NCI-H510A (cell line): ENCODE measurements around the gene GSN.

Experiments
- DNase-seq: peaks from one replicate; lab custom pipeline; 2025; lab: John Stamatoyannopoulos, UW

GSN gene

GRCh38 chr9:121353241-121354061 lies 85.5 kb downstream of the GSN start:
- no peak for DNase-seq

- no peak for DNase-seq
Measured at GRCh38 chr9:121354141-121354540, 86.2 kb downstream of the GSN start.

DNA sequence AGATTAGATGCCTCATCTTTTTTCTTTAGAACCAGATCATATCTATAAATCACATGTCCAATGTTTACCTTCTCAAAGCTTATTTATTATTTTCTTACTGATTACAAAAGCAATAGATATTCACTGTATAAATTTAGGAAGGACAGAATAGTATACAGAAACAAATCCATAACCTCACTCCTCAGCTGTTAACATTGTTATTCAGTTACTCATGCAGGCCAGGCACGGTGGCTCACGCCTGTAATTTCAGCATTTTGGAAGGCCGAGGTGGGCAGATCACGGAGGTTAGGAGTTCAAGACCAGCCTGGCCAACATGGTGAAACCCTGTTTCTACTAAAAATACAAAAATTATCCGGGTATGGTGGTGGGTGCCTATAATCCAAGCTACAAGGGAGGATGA lies 86.8 kb downstream of the GSN start:
- DNase-seq = no peak

DNA sequence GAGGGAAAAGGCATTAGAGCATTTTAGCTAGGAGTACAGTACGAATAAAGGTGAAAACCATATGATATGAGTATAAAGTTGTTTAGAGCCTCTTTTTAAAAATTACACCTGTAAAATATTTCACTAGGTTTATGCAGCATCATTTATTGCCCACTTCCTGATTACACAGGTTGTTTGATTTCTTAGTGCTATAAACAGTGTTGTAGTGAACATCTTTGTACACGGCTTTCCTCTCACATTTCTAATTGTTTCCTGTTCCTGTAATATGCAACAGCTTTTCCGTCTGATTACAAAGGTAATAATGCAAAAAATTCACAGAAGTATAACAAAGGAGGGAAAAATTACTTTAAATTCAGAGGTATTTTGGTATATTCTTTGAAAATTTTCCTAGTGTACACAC lies 89.0 kb downstream of the GSN start:
- no peak for DNase-seq

GRCh38 chr9:121358751-121359150 lies 90.8 kb downstream of the GSN start:
- DNase-seq = no peak

DNA sequence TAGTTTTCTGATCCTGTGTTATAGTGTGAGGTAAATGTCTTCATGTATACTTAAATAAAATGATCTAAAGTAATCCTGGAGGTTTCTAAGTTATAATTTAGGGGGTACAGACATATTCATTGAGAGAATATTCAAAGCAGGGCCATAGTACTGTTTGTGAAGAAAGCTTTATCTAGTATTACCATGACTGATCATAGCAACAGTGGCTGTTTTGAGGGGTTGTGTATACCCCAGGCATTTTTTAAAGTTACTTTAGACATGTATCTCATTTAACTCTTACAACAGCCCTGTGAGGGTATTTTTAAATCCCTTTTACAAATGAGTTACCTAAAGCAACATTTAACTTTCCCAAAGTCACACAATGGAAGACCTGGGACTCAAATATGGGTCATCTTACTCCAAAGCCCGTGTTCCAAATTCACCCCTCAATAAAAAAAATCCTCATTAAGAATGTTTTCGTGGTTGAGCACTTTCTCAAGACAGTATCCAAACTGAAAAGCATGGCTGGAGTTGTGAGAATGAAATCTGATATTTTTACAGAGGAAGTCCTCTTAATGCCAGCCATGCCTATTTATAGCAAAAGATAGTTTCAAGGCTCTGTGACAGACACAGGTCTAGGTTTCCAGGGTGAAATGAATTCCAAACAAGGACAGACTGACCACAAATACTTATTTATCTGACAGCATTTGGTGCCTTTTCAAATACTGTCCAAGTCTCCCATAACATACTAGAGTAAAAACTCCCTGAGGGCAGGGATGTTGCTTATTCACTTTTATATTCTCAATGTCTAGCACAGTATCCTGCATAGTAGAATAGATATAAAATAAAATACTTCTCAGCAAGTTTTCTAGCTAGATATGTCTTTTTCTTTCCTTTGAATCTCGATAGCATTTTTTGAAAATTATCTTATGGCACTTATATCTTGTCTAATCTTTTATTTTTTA lies 91.7 kb downstream of the GSN start:
- DNase-seq = no peak

DNA sequence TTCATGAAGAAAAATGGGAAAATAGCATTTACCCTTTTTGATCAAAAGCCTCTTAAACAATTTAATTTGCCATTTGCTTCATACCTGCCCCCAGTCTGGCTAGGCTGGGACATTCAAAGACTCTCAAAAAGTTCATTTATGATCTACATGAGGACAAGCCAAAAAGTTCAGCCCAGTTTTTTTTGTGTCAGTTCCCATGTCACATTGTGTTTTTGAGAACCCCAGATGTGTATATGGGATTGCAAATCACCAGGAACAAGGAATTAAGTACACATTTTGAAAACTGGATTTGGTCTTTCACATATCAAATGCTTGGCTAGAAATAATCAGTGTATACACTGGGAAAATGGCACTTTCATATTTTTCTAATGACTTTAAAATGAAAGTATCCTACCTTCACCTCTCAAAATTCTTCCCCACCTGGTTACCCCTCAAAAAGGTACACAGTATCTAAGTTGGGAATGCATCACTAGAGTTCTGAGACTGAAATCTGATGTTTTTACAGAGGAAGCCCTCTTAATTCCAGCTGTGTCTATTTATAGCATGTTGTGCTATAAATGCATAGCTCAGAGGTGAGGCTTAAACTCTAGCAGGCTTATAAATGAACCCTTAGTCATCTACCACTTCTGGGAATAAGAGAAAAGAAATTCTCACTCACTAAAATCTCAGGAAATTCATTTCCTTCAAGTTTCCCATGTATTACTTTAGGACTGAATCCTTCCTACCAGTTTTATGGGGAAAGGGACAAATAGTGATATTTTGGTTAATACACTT lies 92.8 kb downstream of the GSN start:
- DNase-seq = no peak

DNA sequence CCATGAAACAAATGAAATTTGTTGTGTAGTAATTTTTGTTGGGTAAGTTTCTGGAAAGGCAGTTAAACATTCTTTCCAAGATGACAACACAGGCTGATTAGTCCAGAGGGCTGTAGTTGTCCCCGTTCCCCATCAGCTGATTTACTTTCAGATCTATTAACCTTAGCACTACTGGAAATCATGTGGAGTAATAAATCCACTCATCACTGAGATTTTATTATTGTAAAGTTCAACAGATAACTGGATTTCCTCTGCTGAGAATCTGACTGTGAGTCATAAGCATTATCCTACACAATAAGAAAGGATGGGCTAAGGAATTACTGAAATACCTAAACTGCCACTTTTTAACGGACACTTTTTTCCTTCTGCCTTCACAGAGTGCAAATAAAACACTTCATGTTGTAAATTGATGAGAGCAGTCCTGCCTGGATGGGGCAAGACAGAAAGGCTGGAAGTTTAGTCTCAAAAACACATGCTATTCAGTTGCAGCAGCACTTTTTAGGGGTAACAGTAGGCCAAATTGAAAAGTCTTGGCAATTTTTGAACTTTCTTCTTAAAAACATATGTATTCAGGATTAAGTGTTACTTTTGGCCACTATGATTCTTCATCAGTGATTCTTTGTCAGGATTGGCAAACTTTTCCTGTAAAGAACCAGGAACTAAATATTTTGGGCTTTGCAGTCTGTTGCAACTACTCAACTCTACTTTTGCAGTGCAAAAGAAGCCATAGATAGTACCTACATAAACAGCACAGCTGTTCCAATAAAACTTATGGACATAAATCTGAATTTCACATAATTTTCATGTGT lies 95.1 kb downstream of the GSN start:
- DNase-seq = no peak

GRCh38 chr9:121363622-121363961 lies 95.6 kb downstream of the GSN start:
- DNase-seq = no peak

DNA sequence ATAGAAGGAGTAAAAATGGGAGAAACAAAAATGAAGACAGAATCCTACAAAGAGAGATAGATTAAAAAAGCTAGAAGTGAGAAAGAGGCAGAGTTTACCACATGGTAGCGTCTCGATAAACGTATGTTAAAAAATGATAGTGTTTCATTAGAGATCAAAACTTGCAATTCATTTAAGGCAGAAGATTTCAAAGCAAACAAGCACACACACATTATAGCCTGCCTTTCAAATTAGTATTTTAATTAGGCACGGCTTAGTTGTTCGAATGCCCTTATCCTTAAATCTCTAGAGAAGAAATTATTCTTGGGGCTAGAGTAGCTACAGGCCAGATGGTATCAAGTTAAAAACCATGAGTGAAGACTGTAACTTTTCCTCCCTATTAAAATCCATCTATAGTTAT lies 96.1 kb downstream of the GSN start:
- no peak for DNase-seq

- no peak for DNase-seq
Measured at GRCh38 chr9:121364886-121365285, 96.9 kb downstream of the GSN start.

- no peak for DNase-seq
Measured at GRCh38 chr9:121365564-121365963, 97.6 kb downstream of the GSN start.

DNA sequence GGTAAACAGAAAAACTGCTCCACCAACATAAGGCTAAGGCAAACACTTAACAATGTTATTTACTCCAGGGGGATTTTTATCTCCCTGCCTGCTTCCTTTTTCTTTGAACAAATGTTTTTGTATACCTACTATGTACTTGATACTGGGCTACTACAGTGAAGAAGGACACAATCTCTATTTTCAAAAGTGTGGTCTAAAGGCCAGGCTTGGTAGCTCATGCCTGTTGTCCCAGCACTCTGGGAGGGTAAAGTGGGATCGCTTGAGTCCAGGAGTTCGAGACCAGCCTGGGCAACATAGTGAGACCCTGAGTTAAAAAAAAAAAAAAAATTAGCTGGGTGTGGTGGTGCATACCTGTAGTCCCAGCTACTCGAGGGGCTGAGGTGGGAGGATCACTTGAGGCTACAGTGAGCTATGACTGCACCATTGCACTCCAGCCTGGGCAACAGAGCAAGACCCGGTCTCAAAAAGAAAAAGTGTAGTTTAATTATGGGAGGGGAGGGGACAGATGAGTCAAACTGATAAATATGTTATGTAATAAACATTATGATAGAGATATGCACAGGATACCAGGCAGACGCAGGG lies 98.7 kb downstream of the GSN start:
- DNase-seq = no peak

- no peak for DNase-seq
Measured at GRCh38 chr9:121367306-121368137, 99.6 kb downstream of the GSN start.

- DNase-seq = no peak
Measured at GRCh38 chr9:121368138-121368522, 100.2 kb downstream of the GSN start.

DNA sequence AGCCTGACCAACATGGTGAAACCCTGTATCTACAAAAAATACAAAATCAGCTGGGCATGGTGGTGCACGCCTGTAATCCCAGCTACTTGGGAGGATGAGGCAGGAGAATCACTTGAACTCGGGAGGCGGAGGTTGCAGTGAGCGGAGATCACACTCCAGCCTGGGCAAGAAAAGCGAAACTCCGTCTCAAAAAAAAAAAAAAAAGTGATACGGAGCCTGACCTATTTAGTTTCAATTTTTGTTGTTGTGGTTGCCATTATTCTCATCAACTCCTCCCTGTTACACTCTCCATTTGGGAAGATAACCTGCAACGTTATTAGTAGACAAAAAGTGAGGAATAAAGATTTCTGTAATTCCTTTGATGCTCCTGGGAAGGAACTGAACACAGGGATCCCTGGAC lies 100.8 kb downstream of the GSN start:
- DNase-seq = no peak

GRCh38 chr9:121369595-121370265 lies 101.8 kb downstream of the GSN start, which contains the start of gene STOM:
TSS of gene STOM (minus strand) at chr9:121370250. CDS start at chr9:121370187, 63 bp downstream.
- no peak for DNase-seq

DNA sequence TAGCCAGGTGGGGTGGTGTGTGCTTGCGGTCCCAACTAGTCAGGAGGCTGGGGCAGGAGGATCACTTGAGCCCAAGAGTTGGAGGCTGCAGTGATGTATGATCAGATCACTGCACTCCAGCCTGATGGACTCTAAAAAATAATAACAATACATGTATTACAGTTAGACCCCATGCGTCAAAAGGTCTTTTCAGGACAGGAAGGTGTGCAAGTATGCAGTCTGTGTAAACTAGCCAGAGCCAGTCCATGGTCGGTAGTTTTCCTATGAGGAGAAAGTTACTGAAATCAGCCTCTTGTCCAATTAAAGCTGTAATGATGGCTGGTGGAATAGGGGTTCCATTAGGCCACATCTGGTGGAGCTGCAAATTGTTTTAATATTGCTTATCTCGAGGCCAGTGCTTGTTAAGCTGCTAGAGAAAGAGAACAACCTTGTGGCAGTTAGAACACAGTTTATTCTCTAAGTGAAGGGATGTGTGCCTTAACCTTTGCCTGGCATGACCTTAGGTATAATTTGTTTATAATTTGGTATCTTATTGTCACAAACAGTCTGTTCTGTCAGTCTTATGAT lies 103.6 kb downstream of the GSN start:
- DNase-seq = no peak
